HG02623 (cell line): ENCODE results near the gene RAB31.

Experiments used
- ATAC-seq: cut with Tn5 transposase; IDR thresholded peaks from one replicate; pipeline ENCODE4 v1.9.1; 2021; ENCODE audit warnings: moderate library complexity; ENCODE audit not compliant: unreplicated experiment

The RAB31 gene

GRCh38 chr18:9902832-9903231 is 194.7 kb downstream of the RAB31 start:
- ATAC-seq: no peak

GRCh38 chr18:9905401-9905922 is 197.4 kb downstream of the RAB31 start:
- ATAC-seq: no peak

GRCh38 chr18:9906481-9906880 is 198.4 kb downstream of the RAB31 start:
- no peak for ATAC-seq

GRCh38 chr18:9907867-9908266 is 199.8 kb downstream of the RAB31 start:
- ATAC-seq: no peak

GRCh38 chr18:9910071-9910470 is 202.0 kb downstream of the RAB31 start:
- ATAC-seq: no peak

- ATAC-seq: no peak
Observed at GRCh38 chr18:9910661-9911060, 202.6 kb downstream of the RAB31 start.

- no peak for ATAC-seq
Observed at GRCh38 chr18:9911226-9911625, 203.1 kb downstream of the RAB31 start.
